Vagina (tissue), 2 donors: Measurements from ENCODE around the gene MDGA2. TPM values are rescaled to one million over a fixed set of nuclear protein-coding genes. Genes with fewer than 3 reads are reported as not detected.

Source experiments
- DNase-seq, 2 donors: peaks; one replicate each; pipeline ENCODE4 v3.0.0-alpha.2; 2017; ENCODE audit errors: extremely low spot score in 2 of 2
- H3K27ac ChIP-seq: fragments of 200-600 bp; sonication (generic); one replicate; pipeline ENCODE4 v1.5.1; 2019
- H3K27me3 ChIP-seq: fragments of 200-600 bp; sonication (generic); one replicate; pipeline ENCODE4 v1.5.1; 2019
- H3K36me3 ChIP-seq, 2 donors: fragments of 200-600 bp; sonication (generic); one replicate each; pipeline ENCODE4 v1.5.1; 2017 to 2019
- H3K4me1 ChIP-seq: fragments of 200-600 bp; sonication (generic); one replicate; pipeline ENCODE4 v1.5.1; 2019
- H3K4me3 ChIP-seq, 2 donors: fragments of 200-600 bp; sonication (generic); 1 replicate in 1 of 2; 2 replicates in 1 of 2; pipeline ENCODE4 v1.5.1; 2016 to 2019
- H3K9me3 ChIP-seq: fragments of 200-600 bp; sonication (generic); one replicate; pipeline ENCODE4 v1.5.1; 2019
- POLR2A ChIP-seq, 2 donors: fragments of 450-650 bp; IDR thresholded peaks; one replicate each; pipeline ENCODE4 v1.6.1; 2017; ENCODE audit warnings: antibody characterized with exemption in 2 of 2, mild to moderate bottlenecking in 2 of 2, moderate library complexity in 2 of 2
- POLR2AphosphoS5 ChIP-seq, 2 donors: sonication (generic); formaldehyde crosslinking; IDR thresholded peaks; one replicate each; pipeline ENCODE4 v1.9.0; 2017; ENCODE audit warnings: antibody characterized with exemption in 2 of 2, mild to moderate bottlenecking in 2 of 2, low read depth in 1 of 2; ENCODE audit not compliant: insufficient read depth in 1 of 2
- intact Hi-C: fragments of 100-400 bp; cut with DNase I; formaldehyde crosslinking; loops from one replicate; pipeline ENCODE4 v1.15.1; 2023
- total RNA-seq: library from RNA; depleted of rRNA; stranded (reverse); fragments of >200 nt; gene quantifications from one replicate; pipeline ENCODE4 v1.2.3, GENCODE V29; 2016
- TF ChIP-seq, protein P1 (sequence below), 3 experiments: fragments of 450-650 bp in 2 of 3; fragments of 200-600 bp in 1 of 3; sonication (generic) in 1 of 3; IDR thresholded peaks; one replicate each; pipeline ENCODE4 v1.5.1; 2017 to 2019; ENCODE audit warnings: antibody characterized with exemption in 3 of 3, mild to moderate bottlenecking in 2 of 3, moderate library complexity in 2 of 3

MDGA2 gene
- total RNA-seq, 1 donor from 2014 or later = not detected

DNA sequence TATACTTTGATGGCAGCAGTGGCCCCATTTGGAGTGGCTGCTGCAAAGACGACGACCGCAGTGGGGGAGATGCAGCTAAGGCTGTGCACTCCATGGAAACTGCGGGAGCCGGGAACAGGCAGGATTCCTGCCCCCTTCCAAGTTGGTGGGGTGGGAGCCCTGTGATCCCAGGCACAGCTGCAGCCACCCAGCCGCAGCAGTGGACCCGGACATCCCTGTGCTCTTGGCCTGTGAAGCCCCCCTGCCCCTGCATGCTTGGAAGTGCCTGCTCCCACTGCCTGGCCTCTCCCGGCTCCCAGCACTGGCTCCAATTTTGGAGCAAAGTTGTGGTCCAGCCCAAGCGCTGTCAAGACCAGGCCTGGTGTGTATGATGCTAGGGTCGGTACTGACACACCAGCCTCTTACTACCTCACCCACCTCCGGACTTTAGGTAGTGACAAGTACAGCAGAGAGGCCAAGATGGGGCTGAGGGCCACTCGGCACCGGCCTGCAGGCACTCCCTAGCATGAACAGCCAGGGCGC, 521.1 kb downstream of the MDGA2 start:
- TF ChIP-seq POLR2A (IDR thresholded peaks at IDR 0.05) = no peak
- TF ChIP-seq POLR2AphosphoS5 (IDR thresholded peaks at IDR 0.05; ENCODE audit: insufficient read depth in 1 of 2, low read depth in 1 of 2) = no peak
- TF ChIP-seq, protein P1, sequence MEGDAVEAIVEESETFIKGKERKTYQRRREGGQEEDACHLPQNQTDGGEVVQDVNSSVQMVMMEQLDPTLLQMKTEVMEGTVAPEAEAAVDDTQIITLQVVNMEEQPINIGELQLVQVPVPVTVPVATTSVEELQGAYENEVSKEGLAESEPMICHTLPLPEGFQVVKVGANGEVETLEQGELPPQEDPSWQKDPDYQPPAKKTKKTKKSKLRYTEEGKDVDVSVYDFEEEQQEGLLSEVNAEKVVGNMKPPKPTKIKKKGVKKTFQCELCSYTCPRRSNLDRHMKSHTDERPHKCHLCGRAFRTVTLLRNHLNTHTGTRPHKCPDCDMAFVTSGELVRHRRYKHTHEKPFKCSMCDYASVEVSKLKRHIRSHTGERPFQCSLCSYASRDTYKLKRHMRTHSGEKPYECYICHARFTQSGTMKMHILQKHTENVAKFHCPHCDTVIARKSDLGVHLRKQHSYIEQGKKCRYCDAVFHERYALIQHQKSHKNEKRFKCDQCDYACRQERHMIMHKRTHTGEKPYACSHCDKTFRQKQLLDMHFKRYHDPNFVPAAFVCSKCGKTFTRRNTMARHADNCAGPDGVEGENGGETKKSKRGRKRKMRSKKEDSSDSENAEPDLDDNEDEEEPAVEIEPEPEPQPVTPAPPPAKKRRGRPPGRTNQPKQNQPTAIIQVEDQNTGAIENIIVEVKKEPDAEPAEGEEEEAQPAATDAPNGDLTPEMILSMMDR (IDR thresholded peaks at IDR 0.05) = no peak
- intact Hi-C loops = no loop called here

DNA sequence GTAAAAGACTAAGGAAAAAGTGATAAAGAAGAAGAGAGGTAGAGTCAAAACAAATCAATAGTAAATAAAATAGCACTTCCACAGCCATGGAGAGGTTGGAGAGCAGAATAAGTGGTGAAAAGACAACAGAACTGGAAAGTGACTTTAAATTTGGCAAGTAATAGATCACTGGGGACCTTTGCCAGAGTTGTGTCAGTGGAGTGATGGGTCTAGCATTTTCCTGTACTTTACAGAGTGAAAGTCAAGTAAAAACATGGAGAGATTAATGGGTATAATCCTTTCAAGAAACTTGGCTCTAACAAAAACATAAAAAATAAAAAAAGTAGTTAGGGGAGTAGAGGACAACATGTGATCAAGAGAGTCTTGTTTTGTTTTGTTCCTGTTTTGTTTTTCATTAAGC, 521.7 kb downstream of the MDGA2 start:
- Histone ChIP-seq H3K36me3 (no peaks in the 10 kb centered on the region), H3K4me3 (no peak overlapping the region), H3K4me1 (no peaks in the 10 kb centered on the region), H3K27me3 (no peaks in the 10 kb centered on the region), H3K27ac (no peak overlapping the region), H3K9me3 (no peaks in the 10 kb centered on the region)
- intact Hi-C loops = no loop called here
- DNase-seq = no peak
- TF ChIP-seq POLR2A (IDR thresholded peaks at IDR 0.05) (no peak), POLR2AphosphoS5 (IDR thresholded peaks at IDR 0.05; ENCODE audit: insufficient read depth in 1 of 2, low read depth in 1 of 2) (no peak)
- TF ChIP-seq, protein P1 (IDR thresholded peaks at IDR 0.05) = no peak

More for the DNA sequence above, 521.1 kb downstream of the MDGA2 start:
- H3K36me3 ChIP-seq = no peaks in the 10 kb centered on the region
- H3K27me3 ChIP-seq = no peaks in the 10 kb centered on the region
- H3K9me3 ChIP-seq = no peaks in the 10 kb centered on the region
- no peak overlapping the region for H3K27ac ChIP-seq
- no peak for DNase-seq
- no peaks in the 10 kb centered on the region for H3K4me1 ChIP-seq
- no peak overlapping the region for H3K4me3 ChIP-seq

DNA sequence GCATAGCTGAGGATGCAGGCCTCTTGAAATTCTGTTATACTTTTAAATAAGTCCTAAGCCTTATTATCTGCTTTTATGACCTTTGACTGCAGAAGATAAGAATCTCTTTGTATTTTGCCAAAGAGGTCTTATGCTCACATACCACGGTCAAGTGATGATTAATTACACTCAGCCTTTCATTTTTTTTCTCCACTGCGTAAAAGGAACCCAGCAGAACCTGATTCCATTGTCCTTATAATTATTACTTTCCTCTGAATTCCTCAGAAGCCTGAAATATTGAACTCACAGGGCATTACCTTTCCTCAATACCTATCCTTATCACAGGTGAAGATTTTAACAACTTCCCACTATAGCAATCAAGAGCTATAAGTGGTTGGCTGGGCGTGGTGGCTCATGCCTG, 525.1 kb downstream of the MDGA2 start:
- Histone ChIP-seq H3K4me3 (no peak overlapping the region), H3K9me3 (no peaks in the 10 kb centered on the region), H3K27me3 (no peaks in the 10 kb centered on the region), H3K4me1 (no peaks in the 10 kb centered on the region), H3K36me3 (no peaks in the 10 kb centered on the region), H3K27ac (no peak overlapping the region)
- TF ChIP-seq POLR2AphosphoS5 (IDR thresholded peaks at IDR 0.05; ENCODE audit: insufficient read depth in 1 of 2, low read depth in 1 of 2) (no peak), POLR2A (IDR thresholded peaks at IDR 0.05) (no peak)
- TF ChIP-seq, protein P1 (IDR thresholded peaks at IDR 0.05) = no peak
- intact Hi-C loops = no loop called here
- DNase-seq = no peak

DNA sequence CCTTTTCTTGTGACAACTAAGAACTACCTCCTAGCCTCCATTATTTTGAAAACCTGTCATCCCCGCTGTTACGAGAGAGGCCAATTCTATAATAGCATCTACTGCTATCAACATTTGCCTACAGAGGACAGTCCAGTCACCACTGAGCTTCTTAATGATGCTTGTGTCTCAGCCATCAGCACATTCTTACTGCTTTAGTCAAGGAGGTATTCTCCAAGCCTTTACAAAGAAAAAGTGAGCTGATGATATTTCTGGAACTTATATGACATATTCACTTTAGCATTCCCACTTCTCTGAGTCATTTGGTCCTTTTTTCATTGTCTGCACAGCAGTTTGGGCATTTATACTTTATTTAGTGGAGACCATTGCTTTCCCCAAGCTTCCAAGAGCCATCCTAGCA, 526.1 kb downstream of the MDGA2 start:
- Histone ChIP-seq H3K27ac (no peak overlapping the region), H3K4me3 (no peak overlapping the region), H3K36me3 (no peaks in the 10 kb centered on the region), H3K27me3 (no peaks in the 10 kb centered on the region), H3K4me1 (no peaks in the 10 kb centered on the region), H3K9me3 (no peaks in the 10 kb centered on the region)
- TF ChIP-seq POLR2AphosphoS5 (IDR thresholded peaks at IDR 0.05; ENCODE audit: insufficient read depth in 1 of 2, low read depth in 1 of 2) = no peak
- TF ChIP-seq, protein P1 (IDR thresholded peaks at IDR 0.05) = no peak
- TF ChIP-seq POLR2A (IDR thresholded peaks at IDR 0.05) = no peak
- DNase-seq = no peak
- intact Hi-C loops = no loop called here

DNA sequence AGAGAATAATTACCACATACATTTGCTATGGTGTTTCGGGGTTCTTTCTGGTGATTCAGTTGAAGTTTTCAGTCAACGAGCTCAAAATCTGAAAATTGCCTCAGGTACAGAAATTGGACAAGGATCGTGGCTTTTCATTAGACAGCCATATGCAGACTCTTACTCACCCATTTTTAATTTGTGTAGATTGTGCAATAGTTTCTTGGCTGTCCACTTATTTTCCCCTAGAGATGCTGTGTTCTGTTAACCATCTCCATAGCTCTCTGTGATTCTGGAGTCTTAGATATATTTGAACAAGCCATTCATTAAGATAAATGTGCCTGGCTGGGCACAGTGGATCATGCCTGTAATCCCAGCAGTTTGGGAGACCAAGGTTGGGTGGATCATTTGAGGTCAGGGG, 526.7 kb downstream of the MDGA2 start:
- no peaks in the 10 kb centered on the region for H3K4me1 ChIP-seq
- no peak for DNase-seq
- intact Hi-C loops = no loop called here
- no peaks in the 10 kb centered on the region for H3K27me3 ChIP-seq
- TF ChIP-seq POLR2A (IDR thresholded peaks at IDR 0.05) = no peak
- no peak for TF ChIP-seq POLR2AphosphoS5 (IDR thresholded peaks at IDR 0.05; ENCODE audit: insufficient read depth in 1 of 2, low read depth in 1 of 2)
- TF ChIP-seq, protein P1 (IDR thresholded peaks at IDR 0.05) = no peak
- H3K9me3 ChIP-seq = no peaks in the 10 kb centered on the region
- H3K27ac ChIP-seq = no peak overlapping the region
- H3K36me3 ChIP-seq = no peaks in the 10 kb centered on the region
- H3K4me3 ChIP-seq = no peak overlapping the region
